8988T (cell line): ENCODE results near the gene MAGEA2.
"Not testable (repeated sequence)": the region's sequence is repeated elsewhere in the genome, so short reads cannot be mapped to it uniquely, and the experiment has no call there.

Experiments used
- DNase-seq: peaks from one replicate; pipeline ENCODE4 v3.0.0; 2011

MAGEA2 gene, protein sequence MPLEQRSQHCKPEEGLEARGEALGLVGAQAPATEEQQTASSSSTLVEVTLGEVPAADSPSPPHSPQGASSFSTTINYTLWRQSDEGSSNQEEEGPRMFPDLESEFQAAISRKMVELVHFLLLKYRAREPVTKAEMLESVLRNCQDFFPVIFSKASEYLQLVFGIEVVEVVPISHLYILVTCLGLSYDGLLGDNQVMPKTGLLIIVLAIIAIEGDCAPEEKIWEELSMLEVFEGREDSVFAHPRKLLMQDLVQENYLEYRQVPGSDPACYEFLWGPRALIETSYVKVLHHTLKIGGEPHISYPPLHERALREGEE

DNA sequence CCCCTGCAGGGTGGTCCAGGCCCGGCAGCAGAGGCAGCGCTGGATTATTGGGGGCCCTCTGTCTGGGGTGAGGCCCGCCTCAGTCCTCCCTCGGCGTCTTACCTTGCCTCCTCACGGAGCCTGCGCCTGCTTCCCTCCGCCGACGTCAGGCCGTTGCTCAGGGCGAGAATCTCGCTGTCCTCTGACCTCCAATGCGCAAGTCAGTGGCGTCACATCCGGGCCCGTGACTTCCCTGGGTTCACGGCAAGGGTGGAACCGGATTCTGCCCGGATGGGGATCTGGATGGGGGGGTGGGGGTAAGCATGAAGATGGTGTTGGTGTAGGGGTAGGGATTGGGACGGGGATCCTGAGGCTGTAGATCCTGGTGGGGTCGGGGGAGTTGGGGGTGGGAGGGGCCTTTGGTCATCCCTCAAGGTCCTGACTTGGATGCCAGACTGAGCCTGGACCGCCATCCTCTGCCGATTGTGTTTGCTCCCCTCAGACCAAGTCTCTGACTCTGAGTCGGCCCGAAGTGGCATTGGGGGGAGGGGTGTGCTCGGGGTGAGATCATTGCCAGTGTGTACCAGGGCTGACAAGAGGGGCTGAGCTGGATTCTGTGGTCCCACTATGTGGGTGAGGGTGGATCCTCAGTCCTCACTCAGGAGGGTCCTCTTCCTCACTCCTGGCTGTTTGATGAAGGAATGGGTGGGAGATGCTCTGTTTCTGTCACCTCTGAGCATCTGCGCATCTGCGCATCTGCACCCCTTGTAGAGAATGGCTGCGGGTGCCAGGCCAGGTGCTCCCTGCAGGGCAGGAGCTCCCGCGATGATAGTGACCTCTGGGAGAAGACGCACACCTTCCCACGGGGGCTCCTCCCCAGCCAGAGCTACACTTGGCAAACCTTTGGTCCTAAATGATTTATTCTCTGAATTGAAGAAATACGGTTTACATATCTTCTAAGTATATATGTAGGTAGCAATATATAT, at the start of gene MAGEA2:
TSS of gene MAGEA2 (minus strand) at position 157 of the 965 bp plus-strand sequence. CDS start 2,479 bp downstream, outside the sequence.
- DNase-seq, result not testable (repeated sequence)

DNA sequence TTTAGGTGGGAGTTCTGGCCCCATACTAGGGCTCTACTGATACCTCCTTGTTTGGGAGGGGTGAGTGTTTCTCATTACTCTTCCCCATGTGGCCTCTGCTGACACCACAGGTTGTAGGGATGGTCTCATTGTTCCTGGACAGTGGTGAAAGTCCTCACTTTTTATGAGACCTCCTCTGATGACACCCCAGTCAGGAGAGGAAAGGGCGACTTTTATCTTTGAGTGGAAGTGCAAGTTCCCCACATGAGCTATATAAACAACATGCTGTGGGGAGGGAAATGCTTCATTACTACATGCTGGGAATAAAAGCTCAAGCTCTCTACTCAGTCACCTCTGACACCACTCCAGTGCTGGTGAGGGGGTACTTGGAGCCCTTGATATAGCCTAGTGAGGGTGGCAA, 45.3 kb upstream of the MAGEA2 start:
- no peak for DNase-seq

DNA sequence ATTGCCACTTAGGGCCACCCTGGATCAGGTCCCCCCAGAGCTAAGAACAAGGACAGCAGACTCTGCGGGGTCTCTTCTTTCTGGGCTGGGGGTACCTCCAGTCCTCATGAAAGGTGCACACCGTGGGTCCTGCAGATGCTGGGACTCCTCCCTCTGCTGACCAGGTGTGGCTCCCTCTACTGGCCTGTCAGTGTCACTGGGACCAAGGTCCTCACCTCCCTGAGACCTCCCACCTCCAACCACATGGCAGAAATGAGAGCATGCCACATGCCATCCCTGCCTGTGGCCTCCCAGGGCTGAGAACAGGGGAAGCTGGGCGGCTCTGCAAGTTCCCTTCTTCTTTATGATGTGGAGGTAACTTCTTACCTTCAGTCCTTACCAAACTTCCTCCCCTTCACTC, 33.4 kb upstream of the MAGEA2 start:
- not testable (repeated sequence) for DNase-seq

DNA sequence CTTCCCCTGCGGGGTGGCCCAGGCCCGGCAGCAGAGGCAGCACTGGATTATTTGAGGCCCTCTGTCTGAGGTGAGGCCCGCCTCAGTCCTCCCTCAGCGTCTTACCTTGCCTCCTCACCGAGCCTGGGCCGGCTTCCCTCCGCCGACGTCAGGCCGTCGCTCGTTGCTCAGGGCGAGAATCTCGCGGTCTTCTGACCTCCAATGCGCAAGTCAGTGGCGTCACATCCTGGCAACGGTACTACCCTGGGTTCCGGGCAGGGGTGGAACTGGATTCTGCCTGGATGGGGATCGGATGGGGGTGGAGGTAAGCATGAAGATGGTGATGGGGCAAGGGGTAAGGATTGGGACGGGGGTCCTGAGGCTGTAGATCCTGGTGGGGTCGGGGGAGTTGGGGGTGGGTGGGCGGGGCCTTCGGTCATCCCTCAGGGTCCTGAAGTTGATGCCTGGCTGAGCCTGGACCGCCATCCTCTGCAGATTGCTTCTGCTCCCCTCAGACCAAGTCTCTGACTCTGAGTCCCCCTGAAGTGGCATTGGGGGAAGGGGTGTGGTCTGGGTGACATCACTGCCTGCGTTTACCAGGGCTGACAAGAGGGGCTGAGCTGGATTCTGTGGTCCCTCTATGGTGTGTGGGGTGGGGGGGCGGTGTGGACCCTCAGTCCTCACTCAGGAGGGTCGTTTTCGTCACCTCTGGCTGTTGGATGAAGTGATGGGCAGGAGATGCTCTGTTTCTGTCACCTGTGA, 16.1 kb upstream of the MAGEA2 start, which contains the start of gene MAGEA6:
TSS of gene MAGEA6 (minus strand) at position 141 of the 741 bp plus-strand sequence. CDS start 2,039 bp downstream, outside the sequence.
- not testable (repeated sequence) for DNase-seq

DNA sequence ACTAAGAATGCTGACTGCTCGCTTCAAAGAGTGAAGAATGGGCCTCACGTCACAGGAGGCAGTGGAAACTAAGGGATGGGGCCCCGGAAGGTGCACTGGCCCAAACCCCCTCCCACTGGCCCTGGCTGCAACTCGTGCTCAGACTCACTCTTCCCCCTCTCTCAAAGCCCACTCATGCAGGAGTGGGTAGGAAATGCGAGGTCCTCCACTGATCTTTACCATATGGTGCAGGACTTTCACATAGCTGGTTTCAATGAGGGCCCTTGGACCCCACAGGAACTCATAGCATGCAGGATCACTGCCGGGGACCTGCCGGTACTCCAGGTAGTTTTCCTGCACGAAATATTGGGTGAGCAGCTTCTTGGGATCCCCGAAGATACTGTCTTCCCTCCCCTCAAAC, 12.9 kb upstream of the MAGEA2 start:
- DNase-seq, result not testable (repeated sequence)

DNA sequence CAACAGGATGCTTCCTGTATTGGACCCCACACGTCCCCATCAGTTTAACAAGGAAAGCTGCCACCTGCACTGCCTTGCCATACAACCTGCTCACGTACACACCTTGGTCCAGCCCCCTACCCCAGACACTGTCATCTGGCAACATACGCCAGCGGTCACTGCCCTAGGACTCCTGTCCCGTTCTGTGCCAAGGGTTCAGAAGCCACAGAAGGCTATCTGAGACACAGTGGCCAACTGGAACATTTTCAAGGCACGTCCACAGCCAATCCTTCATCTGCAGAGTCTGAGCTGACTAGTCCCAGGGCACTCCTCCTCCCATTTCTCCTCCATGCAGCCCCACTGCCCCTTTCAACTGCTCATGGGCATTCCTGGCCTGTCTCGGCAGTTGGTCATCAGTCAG, 7.9 kb upstream of the MAGEA2 start:
- not testable (repeated sequence) for DNase-seq

DNA sequence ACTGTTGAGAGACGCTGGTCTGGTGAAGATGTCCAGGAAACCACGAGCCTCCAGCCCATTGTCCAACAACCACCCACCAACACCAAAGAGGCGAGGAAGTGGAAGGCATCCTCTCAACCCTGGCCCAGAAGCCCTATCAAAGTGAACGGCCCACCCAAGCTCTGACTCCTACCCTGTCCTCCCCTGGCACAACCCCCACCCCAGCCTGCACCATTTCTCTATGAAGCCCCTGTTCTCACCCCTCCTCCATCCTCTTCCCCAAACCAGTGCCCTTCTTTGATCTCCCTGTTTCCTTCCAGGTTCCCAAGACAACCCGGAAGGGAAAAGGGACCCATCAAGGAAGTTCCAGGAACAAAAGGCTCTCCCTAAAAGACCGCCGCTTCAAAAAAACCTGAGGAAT, 5.9 kb upstream of the MAGEA2 start:
- not testable (repeated sequence) for DNase-seq

DNA sequence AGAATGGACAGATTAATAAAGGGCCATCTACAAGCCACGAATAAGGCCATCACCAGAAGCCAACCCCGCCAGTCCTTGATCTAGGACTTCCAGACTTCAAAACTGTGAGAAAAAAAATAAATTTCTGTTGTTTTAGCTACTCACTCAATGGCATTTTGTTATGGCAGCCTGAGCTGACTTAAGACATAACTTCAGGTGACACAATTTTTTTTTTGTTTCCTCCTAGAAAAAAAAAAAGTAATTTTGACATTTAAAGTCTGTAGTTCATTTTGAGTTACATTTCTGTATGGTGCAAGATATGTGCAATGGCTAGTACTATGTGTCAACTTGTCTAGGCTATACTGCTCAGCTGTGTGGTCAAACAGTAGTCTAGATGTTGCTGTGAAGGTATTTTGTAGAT, 5.3 kb upstream of the MAGEA2 start, which contains the start of gene CSAG3:
TSS of gene CSAG3 (plus strand) at position 301 of the 400 bp plus-strand sequence.
- not testable (repeated sequence) for DNase-seq

DNA sequence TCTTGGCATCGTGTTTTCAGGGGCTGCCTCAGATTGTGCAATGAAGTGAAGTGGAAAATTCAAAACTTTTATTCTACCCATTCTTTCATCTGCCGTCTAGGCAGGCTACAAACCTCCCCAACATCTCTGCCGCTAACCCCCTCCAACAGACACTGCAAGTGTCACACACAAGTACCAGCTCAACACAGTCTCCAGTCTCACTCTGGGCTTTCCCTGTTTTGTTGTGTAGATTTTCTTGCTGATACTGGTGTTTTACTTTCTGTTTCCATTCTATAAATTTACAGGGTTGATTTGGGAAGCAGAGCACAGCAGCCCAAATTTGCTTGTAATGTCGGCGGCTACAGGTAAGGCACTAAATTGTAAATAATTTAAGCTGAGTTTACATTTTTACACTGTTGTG, 1.2 kb upstream of the MAGEA2 start:
- DNase-seq, result not testable (repeated sequence)

DNA sequence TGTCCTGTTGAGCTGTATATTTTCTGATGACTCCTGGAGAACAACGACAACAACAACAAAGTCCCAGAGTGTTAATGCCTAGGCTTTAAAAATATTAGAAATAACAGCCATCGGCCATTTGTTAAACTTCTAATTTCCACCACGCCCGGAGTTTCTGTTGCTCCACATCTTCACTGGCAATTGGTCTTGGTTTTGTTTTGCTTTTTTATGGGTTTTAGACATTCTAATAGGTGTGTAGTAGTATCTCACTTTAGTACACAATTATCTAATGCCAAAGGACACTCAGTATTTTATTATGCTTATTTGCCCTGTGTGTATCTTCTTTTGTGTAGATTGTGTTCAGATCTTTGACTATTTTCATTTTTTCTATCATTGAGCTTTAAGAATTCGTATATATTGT, 15.1 kb downstream of the MAGEA2 start:
- no peak for DNase-seq

DNA sequence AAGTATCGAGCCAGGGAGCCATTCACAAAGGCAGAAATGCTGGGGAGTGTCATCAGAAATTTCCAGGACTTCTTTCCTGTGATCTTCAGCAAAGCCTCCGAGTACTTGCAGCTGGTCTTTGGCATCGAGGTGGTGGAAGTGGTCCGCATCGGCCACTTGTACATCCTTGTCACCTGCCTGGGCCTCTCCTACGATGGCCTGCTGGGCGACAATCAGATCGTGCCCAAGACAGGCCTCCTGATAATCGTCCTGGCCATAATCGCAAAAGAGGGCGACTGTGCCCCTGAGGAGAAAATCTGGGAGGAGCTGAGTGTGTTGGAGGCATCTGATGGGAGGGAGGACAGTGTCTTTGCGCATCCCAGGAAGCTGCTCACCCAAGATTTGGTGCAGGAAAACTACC, 17.1 kb downstream of the MAGEA2 start:
- DNase-seq, result not testable (repeated sequence)

DNA sequence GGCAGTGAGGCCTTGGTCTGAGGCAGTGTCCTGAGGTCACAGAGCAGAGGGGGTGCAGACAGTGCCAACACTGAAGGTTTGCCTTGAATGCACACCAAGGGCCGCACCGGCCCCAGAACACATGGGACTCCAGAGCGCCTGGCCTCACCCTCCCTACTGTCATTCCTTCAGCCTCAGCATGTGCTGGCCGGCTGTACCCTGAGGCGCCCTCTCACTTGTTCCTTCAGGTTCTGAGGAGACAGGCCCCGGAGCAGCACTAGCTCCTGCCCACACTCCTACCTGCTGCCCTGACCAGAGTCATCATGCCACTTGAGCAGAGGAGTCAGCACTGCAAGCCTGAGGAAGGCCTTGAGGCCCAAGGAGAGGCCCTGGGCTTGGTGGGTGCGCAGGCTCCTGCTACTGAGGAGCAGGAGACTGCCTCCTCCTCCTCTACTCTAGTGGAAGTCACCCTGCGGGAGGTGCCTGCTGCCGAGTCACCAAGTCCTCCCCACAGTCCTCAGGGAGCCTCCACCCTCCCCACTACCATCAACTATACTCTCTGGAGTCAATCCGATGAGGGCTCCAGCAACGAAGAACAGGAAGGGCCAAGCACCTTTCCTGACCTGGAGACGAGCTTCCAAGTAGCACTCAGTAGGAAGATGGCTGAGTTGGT, 17.7 kb downstream of the MAGEA2 start:
- no peak for DNase-seq

DNA sequence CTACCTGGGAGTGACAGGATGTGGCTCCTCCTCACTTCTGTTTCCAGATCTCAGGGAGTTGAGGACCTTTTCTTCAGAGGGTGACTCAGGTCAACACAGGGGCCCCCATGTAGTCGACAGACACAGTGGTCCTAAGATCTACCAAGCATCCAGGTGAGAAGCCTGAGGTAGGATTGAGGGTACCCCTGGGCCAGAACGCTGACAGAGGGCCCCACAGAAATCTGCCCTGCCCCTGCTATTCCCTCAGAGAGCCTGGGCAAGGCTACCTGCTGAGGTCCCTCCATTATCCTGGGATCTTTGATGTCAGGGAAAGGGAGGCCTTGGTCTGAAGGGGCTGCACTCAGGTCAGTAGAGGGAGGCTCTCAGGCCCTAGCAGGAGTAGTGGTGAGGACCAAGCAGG, 18.5 kb downstream of the MAGEA2 start:
- DNase-seq, result no peak

DNA sequence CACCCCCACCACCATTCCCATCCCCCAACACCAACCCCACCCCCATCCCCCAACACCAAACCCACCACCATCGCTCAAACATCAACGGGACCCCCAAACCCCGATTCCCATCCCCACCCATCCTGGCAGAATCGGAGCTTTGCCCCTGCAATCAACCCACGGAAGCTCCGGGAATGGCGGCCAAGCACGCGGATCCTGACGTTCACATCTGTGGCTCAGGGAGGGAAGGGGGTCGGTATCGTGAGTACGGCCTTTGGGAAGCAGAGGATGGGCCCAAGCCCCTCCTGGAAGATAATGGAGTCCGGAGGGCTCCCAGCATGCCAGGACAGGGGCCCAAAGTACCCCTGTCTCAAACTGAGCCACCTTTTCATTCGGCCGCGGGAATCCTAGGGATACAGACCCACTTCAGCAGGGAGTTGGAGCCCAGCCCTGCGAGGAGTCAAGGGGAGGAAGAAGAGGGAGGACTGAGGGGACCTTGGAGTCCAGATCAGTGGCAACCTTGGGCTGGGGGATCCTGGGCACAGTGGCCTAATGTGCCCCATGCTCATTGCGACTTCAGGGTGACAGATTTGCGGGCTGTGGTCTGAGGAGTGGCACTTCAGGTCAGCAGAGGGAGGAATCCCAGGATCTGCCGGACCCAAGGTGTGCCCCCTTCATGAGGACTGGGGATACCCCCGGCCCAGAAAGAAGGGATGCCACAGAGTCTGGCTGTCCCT, 19.3 kb downstream of the MAGEA2 start:
- not testable (repeated sequence) for DNase-seq

DNA sequence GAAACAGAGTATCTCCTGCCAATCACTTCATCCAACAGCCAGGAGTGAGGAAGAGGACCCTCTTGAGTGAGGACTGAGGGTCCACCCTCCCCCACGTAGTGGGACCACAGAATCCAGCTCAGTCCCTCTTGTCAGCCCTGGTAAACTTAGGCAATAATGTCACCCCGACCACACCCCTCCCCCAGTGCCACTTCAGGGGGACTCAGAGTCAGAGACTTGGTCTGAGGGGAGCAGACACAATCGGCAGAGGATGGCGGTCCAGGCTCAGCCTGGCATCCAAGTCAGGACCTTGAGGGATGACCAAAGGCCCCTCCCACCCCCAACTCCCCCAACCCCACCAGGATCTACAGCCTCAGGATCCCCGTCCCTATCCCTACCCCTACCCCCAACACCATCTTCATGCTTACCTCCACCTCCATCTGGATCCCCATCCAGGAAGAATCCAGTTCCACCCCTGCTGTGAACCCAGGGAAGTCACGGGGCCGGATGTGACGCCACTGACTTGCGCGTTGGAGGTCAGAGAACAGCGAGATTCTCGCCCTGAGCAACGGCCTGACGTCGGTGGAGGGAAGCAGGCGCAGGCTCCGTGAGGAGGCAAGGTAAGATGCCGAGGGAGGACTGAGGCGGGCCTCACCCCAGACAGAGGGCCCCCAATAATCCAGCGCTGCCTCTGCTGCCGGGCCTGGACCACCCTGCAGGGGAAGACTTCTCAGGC, 20.2 kb downstream of the MAGEA2 start, which contains the start of the genes CSAG1 and MAGEA12:
TSS of gene CSAG1 (minus strand) at position 461 of the 715 bp plus-strand sequence. CDS start 1,261 bp downstream, outside the sequence.
TSS of gene MAGEA12 (plus strand) at position 497 of the 715 bp plus-strand sequence. CDS start 2,405 bp downstream, outside the sequence.
- no peak for DNase-seq

DNA sequence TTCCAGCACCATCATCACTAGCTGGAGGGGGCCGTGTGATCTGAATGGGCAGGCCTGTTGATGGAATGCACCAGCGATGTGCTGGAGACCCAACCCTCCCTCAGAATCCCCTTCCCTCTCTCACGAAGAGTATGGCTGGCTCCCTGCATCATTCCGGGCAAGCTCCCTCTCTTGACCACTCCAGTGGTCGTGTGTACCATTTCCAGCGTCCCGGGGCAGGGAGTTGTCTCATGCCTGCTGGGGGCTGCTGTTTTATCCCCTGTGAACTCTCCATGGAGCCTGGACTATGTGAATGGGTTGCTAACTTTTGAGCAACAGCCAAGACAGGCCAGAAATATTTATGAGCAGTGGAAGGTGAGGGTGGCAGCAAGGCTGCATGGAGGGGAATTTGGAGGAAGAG, 28.2 kb downstream of the MAGEA2 start:
- DNase-seq, result no peak

DNA sequence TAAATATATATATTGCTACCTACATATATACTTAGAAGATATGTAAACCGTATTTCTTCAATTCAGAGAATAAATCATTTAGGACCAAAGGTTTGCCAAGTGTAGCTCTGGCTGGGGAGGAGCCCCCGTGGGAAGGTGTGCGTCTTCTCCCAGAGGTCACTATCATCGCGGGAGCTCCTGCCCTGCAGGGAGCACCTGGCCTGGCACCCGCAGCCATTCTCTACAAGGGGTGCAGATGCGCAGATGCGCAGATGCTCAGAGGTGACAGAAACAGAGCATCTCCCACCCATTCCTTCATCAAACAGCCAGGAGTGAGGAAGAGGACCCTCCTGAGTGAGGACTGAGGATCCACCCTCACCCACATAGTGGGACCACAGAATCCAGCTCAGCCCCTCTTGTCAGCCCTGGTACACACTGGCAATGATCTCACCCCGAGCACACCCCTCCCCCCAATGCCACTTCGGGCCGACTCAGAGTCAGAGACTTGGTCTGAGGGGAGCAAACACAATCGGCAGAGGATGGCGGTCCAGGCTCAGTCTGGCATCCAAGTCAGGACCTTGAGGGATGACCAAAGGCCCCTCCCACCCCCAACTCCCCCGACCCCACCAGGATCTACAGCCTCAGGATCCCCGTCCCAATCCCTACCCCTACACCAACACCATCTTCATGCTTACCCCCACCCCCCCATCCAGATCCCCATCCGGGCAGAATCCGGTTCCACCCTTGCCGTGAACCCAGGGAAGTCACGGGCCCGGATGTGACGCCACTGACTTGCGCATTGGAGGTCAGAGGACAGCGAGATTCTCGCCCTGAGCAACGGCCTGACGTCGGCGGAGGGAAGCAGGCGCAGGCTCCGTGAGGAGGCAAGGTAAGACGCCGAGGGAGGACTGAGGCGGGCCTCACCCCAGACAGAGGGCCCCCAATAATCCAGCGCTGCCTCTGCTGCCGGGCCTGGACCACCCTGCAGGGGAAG, 39.5 kb downstream of the MAGEA2 start, which contains the start of gene MAGEA2B:
TSS of gene MAGEA2B (plus strand) at position 814 of the 973 bp plus-strand sequence. CDS start 2,479 bp downstream, outside the sequence.
- DNase-seq, result not testable (repeated sequence)

DNA sequence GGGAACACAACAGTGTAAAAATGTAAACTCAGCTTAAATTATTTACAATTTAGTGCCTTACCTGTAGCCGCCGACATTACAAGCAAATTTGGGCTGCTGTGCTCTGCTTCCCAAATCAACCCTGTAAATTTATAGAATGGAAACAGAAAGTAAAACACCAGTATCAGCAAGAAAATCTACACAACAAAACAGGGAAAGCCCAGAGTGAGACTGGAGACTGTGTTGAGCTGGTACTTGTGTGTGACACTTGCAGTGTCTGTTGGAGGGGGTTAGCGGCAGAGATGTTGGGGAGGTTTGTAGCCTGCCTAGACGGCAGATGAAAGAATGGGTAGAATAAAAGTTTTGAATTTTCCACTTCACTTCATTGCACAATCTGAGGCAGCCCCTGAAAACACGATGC, 40.4 kb downstream of the MAGEA2 start:
- not testable (repeated sequence) for DNase-seq

DNA sequence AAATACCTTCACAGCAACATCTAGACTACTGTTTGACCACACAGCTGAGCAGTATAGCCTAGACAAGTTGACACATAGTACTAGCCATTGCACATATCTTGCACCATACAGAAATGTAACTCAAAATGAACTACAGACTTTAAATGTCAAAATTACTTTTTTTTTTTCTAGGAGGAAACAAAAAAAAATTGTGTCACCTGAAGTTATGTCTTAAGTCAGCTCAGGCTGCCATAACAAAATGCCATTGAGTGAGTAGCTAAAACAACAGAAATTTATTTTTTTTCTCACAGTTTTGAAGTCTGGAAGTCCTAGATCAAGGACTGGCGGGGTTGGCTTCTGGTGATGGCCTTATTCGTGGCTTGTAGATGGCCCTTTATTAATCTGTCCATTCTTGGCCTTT, 44.5 kb downstream of the MAGEA2 start, which contains the start of gene CSAG2:
TSS of gene CSAG2 (minus strand) at position 101 of the 400 bp plus-strand sequence. CDS start 161 bp downstream, outside the sequence.
- DNase-seq, result not testable (repeated sequence)
